GM15510 (cell line): ENCODE measurements around the gene SLC25A6.

Source experiments
- POLR2A ChIP-seq: IDR thresholded peaks from 3 replicates; pipeline ENCODE4 v1.6.1; 2011; ENCODE audit warnings: borderline replicate concordance; ENCODE audit not compliant: insufficient read length; ENCODE audit errors: extremely low read depth

Gene SLC25A6

DNA sequence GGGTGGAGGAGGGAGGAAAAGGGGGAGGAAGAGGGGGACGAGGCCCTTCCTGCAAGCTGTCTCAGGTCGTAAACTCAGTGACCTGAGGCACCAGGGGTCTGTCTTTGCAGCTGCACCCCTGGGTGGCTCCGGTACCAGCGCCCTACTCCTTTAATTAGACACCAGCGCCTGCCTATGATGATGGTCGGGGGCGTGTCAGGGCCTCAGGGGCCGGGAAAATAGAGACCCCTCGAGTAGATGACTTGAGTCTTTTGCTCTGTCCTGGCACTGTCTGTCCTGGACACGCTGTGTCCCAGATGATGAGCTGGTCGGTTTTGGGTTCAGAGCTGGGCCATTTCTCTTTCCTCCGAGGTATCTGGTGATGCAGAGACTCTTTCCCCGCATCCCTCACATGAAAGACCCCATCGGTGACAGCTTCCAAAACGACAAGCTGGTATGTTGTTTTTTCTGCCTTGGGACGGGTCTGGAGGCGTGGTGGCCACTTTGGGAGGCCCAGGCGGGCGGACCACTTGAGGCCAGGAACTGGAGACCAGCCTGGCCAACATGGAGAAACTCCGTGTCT is 11.2 kb downstream of the SLC25A6 start:
- no peak for TF ChIP-seq POLR2A

DNA sequence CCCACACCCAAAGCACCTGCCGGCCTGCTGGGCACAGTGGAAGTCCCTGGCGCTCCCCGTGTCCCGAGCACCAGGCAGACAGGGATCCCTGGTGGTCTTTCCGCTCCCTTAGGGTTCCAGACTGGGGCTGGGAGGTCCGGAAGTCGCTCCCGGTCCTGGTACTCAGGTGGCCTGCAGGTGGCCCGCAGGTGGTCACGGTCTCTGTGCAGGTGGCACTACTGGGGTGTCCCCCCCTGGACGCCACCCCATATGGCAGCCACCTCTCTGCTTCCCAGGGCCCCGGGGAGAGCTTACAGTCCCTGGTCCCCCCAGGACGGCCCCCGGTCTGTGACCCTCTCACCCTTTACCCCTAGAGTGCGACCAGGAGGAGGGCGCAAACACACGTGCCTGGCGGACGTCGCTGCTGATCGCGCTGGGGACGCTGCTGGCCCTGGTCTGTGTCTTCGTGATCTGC is 13.6 kb downstream of the SLC25A6 start:
- no peak for TF ChIP-seq POLR2A

DNA sequence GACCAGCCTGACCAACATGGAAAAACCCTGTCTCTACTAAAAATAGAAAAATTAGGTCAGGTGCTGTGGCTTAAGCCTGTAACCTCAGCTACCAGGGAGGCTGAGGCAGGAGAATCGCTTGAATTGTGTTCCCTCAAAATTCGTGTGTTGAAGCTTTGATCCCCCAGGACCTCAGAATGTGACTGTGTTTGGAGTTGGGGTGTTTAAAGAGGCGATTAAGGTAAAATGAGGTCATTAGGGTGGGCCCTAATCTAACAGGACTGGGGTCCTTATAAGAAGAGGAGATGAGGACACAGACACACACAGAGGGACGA is 23.6 kb downstream of the SLC25A6 start:
- no peak for TF ChIP-seq POLR2A

DNA sequence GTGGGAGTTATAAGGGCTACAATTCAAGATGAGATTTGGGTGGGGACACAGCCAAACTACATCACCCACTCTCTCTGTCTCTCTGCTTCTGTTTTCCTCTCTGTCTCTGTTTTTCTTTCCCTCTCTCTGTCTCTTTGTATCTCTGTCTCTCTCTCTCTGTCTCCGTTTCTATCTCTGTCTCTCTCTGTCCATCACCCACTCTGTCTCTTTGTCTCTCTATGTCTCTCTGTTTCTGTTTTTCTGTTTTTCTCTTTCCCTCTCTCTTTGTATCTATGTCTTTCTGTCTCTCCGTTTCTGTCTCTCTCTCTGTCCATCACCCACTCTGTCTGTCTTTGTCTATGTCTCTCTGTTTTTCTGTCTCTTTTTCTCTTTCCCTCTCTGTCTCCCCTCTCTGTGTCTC is 30.0 kb downstream of the SLC25A6 start:
- TF ChIP-seq POLR2A, result no peak

DNA sequence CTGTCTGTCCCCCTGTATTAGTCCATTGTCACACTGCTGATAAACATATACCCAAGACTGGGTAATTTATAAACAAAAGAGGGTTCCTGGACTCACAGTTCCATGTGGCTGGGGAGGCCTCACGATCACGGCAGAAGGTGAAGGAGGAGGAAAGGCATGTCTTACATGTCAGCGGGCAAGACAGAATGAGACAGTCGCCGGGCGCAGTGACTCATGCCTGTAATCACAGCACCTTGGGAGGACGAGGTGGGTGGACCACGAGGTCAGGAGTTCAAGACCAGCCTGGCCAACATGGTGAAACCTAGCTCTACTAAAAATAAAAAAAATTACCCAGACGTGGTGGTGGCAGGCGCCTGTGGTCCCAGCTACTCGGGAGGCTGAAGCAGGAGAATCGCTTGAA is 30.6 kb downstream of the SLC25A6 start:
- TF ChIP-seq POLR2A, result no peak

DNA sequence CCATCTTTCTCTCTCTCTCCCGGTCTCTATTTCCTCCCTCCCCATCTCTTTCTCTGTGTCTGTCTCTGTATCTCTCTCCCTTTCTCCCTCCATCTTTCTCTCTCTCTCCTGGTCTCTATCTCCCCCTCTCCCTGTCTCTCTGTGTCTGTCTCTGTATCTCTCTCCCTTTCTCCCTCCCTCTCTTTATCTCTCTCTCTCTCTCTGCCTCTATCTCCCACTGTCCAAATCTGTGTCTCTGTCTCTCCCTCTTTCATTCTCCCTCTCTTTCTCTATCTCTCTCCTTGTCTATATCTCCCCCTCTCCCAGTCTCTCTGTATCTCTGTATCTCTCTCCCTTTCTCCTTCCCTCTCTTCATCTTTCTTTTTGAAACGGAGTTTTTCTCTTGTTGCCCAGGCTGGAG is 31.7 kb downstream of the SLC25A6 start:
- TF ChIP-seq POLR2A, result no peak

DNA sequence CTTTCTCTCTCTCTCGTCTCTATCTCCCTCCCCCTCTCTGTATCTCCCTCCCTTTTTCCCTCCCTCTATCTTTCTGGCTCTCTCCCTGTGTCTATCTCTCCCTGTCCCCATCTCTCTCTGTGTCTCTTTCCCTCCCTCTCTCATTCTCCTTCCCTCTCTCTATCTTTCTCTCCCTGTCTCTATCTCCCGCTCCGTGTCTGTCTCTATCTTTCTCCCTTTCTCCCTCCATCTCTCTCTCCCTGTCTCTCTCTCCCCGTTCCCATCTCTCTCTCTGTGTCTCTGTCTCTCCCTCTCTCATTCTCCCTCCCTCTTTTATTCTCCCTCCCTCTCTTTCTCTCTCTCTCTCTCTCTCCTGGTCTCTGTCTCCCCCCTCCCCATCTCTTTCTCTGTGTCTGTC is 32.4 kb downstream of the SLC25A6 start:
- no peak for TF ChIP-seq POLR2A

DNA sequence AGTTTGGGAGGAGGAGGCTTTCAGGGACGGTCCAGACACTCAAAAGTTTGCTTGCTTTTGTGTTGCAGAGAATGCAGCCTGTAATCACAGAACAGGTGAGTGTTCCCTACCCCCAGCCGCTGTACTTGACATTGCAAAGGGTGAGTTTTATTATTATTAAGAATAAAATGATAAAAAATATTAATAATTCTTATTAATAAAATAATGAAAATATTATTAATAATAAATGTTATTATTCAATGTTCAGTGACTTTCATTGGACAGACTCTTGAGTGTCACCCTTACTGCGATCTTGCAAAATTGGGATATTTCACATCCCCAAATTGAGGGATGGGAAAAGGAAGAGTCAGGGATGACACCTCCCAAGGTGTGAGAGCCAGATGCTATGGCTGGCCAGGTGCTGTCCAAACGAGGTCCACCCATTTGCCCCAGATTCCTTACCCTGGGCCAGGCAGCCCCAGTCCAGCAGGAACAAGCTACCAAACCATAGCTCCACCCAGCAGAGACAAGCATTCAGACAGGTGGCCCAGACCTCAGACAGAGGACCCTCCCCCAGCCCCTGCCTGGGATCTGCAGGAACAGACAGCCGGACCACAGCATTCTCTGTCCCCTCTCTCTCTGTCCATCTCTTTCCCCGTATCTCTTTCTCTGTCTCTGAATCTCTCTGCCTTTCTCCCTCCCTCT is 33.0 kb downstream of the SLC25A6 start:
- no peak for TF ChIP-seq POLR2A

DNA sequence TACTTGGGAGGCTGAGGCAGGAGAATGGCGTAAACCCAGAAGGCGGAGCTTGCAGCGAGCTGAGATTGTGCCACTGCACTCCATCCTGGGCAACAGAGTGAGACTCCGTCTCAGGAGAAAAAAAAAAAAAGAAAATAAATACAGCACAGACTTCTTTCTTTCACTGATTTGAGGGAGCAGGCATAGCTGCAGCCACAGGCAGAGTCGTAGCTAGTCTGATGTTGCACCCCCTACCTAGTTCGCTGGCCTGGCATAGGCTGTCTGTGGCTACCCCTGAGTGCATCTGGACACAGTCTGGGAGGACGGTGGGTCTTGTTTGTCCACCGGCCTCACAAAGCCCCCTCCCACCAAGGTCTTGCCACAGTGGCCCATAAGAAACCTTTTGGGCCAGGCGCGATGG is 33.9 kb downstream of the SLC25A6 start:
- TF ChIP-seq POLR2A, result no peak

DNA sequence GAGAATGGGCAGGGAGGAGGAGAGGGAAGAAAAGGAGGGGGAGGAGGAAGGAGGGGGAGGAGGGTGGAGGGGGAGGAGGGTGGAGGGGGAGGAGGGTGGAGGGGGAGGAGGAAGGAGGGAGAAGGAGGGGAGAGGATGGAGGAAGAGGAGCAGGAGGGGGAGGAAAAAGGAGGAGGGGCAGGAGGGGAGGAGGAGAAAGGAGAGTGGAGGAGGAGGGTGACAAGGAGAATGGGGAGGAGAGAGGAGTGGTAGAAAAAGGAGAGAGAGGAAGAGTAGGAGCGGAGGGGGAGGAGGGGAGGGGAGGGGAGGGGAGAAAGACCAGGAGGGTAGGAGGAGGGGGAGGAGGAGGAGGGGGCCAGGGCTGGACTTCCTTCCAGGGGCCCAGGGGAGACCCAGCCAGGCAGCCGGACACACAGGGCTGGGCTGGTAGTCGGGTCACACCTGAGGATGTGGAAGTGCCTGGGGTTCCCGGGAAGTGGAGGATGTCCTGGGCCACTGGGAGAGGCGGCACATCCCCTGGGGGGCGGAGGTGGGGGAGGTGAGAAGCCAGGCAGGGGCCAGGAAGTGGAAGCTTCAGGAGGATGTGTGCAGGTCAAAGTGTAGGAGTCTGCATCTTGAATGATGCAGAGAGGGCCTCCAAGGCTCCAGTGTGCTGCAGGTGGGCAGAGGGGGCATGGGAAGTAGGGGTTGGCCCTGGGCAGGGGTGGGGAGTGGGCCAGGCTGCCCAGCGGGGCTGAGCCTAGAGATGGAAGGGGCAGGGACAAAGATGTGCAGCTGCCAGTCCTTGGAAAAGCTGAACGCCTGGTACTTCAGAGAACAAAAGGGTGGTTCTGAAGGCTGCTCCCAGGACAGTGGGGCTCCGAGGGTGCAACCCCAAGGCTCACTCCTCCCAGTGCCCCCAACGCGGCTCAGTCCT is 36.5 kb downstream of the SLC25A6 start:
- no peak for TF ChIP-seq POLR2A

DNA sequence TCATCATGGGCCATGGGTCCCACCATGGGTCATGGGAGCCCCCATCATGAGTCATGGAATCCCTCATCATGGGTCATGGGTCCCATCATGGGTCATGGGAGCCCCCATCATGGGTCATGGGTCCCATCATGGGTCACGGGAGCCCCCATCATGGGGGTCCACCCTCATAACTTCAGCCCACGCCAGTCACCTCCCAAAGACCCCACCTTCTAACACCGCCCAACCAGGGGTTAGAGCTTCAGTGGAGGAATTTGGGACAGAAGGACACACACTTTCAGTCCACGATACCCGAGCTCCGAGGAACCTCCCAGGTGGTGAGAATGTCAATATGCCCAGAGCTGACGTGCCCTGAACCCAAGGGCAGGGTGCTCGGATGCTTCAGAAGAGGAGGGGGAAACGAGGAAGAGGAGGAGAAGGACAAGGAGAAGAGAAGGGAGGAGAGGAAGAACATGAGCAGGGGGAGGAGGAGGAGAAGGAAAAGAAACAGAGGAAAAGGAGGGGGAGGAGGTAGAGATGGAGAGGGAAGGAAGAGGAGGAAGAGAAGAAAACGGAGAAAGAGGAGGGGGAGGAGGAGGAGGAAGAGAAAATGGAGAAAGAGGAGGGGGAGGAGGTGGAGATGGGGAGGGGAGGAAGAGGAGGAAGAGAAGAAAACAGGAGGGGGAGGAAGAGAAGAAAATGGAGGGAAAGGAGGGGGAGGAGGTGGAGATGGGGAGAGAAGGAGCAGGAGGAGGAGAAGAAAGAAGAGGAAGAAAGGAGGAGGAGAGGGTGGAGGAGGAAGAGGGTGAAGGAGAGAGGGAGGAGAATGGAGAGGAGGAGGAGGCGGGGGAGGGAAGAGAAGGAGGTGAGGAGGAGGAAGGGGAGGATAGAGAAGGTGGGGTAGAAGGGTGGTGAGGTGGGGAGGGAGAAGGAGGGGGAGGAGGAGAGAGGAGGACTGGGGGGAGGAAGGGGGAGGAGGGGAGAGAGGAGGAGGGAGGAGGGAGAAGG is 37.6 kb downstream of the SLC25A6 start:
- no peak for TF ChIP-seq POLR2A

DNA sequence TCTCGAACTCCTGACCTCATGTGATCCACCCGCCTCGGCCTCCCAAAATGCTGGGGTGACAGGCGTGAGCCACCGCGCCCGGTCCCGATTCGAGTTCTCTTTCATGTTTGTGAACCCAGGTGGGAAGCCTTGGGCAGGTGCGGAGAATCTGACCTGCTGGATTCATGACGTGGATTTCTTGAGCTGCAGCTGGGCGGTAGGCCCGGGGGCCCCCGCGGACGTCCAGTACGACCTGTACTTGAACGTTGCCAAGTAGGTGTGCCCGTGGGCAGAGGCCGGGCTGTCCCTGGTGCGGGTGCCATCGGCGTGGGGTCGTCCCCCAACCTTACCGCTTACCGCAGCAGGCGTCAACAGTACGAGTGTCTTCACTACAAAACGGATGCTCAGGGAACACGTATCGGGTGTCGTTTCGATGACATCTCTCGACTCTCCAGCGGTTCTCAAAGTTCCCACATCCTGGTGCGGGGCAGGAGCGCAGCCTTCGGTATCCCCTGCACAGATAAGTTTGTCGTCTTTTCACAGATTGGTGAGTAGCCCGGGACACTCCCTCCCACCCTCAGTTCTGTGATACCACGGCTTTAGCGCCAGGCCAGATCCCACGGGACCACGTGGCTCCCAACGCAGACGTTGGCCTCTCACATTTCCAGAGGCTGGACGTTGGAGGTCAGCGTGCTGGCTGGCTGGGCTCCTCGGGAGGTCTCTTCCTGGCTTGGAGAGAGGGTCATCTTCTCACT is 39.8 kb downstream of the SLC25A6 start:
- no peak for TF ChIP-seq POLR2A

DNA sequence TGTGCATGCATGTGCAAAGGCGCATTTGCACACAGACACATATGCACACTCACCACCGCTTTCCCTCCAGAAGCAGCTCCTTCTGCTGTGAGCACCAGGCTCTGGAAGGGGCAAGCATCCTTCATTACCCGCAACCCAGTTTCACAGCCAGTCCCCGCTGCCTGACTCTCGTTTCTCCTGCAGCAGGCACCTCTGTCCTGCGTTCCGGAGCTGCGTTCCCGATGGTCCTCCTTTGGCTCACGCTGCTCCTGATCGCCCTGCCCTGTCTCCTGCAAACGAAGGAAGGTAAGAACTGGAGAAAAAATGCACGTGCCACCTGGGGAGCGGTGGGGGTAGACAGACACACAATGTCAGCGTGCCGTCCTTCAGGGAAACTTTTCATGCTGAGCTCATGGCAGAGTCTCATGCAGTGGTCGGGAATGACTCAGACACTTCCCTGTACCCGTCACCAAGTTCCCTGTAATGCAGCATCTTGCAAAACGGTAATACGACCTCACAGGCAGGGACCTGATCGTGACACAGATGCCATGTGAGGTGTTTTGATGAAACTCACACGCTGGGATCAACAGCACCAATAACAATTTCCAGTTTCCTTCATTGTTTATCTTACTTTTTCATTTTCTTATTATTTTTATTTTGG is 50.2 kb downstream of the SLC25A6 start:
- TF ChIP-seq POLR2A, result no peak
